Caco-2 (cell line): ENCODE measurements around the gene OSBPL8. TPM values are rescaled to one million over a fixed set of nuclear protein-coding genes. Genes with fewer than 3 reads are reported as not detected.

ENCODE experiments used
- BruUV-seq: library from RNA; stranded (reverse); fragments of 400-500 nt; replicated peaks from 2 replicates; lab custom pipeline; 2021; lab: Mats Ljungman, UMichigan
- CTCF ChIA-PET: fragments of 300-600 bp; sonication (Branson Sonifier 250); formaldehyde crosslinking; loops from one replicate; lab custom pipeline; 2022; ENCODE audit warnings: antibody characterized with exemption; lab: Charles Lee
- POLR2A ChIA-PET: fragments of 300-600 bp; sonication (Branson Sonifier 250); formaldehyde crosslinking; loops from one replicate; lab custom pipeline; 2022; ENCODE audit warnings: antibody characterized with exemption; lab: Charles Lee
- DNase-seq, 2 experiments: peaks; one replicate each; pipeline versions ENCODE4 v3.0.0 to v3.0.0-alpha.2; 2020 to 2022
- H3K27me3 ChIP-seq: replicated peaks from 2 replicates; pipeline ENCODE4 v1.6.0; 2011; ENCODE audit warnings: low read length; ENCODE audit not compliant: control insufficient read depth, insufficient read depth
- H3K36me3 ChIP-seq: 2 replicates; pipeline ENCODE4 v1.5.1; 2011; ENCODE audit warnings: low read length; ENCODE audit not compliant: control insufficient read depth, insufficient read depth
- H3K4me1 ChIP-seq: fragments of 250-450 bp; sonication (Bioruptor Pico); 2 replicates; pipeline ENCODE4 v1.5.1; 2020; ENCODE audit warnings: mild to moderate bottlenecking
- H3K4me3 ChIP-seq: 2 replicates; pipeline ENCODE4 v1.5.1; 2011; ENCODE audit warnings: low read depth, mild to moderate bottlenecking, control low read depth, low read length
- H3K9me3 ChIP-seq: fragments of 250-450 bp; sonication (Bioruptor Pico); 2 replicates; pipeline ENCODE4 v1.5.1; 2020; ENCODE audit warnings: mild to moderate bottlenecking, moderate library complexity
- H3K27ac Mint-ChIP-seq: one replicate; pipeline ENCODE4 v1.8.0; 2022; ENCODE audit warnings: mixed read lengths; ENCODE audit not compliant: unreplicated experiment
- H3K27me3 Mint-ChIP-seq: one replicate; pipeline ENCODE4 v1.8.0; 2022; ENCODE audit warnings: mixed read lengths; ENCODE audit not compliant: insufficient read depth, unreplicated experiment
- H3K36me3 Mint-ChIP-seq: one replicate; pipeline ENCODE4 v1.8.0; 2022; ENCODE audit warnings: mild to moderate bottlenecking, mixed read lengths; ENCODE audit not compliant: insufficient read depth, unreplicated experiment
- H3K4me1 Mint-ChIP-seq: one replicate; pipeline ENCODE4 v1.8.0; 2022; ENCODE audit warnings: low read depth, mixed read lengths; ENCODE audit not compliant: unreplicated experiment
- H3K4me3 Mint-ChIP-seq: one replicate; pipeline ENCODE4 v1.8.0; 2022; ENCODE audit warnings: mild to moderate bottlenecking, moderate library complexity, mixed read lengths; ENCODE audit not compliant: unreplicated experiment
- H3K9me3 Mint-ChIP-seq: one replicate; pipeline ENCODE4 v1.8.0; 2022; ENCODE audit warnings: mixed read lengths; ENCODE audit not compliant: unreplicated experiment
- CTCF ChIP-seq, 2 experiments: fragments of 200-600 bp in 1 of 2; IDR thresholded peaks; 1 replicate in 1 of 2; 2 replicates in 1 of 2; pipeline versions ENCODE4 v1.5.1 to v1.8.0; 2011 to 2022; ENCODE audit warnings: antibody characterized with exemption in 1 of 2, control low read depth in 1 of 2, inconsistent platforms in 1 of 2, low read depth in 1 of 2, low read length in 1 of 2, mild to moderate bottlenecking in 1 of 2, moderate library complexity in 1 of 2; ENCODE audit not compliant: insufficient read depth in 1 of 2, severe bottlenecking in 1 of 2, unreplicated experiment in 1 of 2
- intact Hi-C: fragments of 100-400 bp; cut with micrococcal nuclease; formaldehyde crosslinking; loops from one replicate; pipeline ENCODE4 v1.10.0; 2022; ENCODE audit not compliant: unreplicated experiment
- total RNA-seq: library from RNA; stranded (reverse); gene quantifications from 2 replicates; pipeline ENCODE4 v1.2.3, GENCODE V29; 2022

The OSBPL8 gene
- total RNA-seq, 1 experiment from 2014 or later: 50.0 TPM

GRCh38 chr12:76547526-76547925 lies 12.0 kb downstream of the OSBPL8 start:
- H3K4me3 Mint-ChIP-seq: peak overlapping the region; percentile 6
- intact Hi-C loops: no loop called here
- DNase-seq: no peak
- ChIA-PET POLR2A (no interaction called here), CTCF (no interaction called here)
- no peaks in the 10 kb centered on the region for H3K9me3 ChIP-seq
- H3K27me3 ChIP-seq: no peaks in the 10 kb centered on the region
- H3K36me3 ChIP-seq: no peaks in the 10 kb centered on the region
- H3K27ac Mint-ChIP-seq: peak overlapping the region; percentile 3
- no peaks in the 10 kb centered on the region for H3K27me3 Mint-ChIP-seq
- peaks cover 27% of the 10 kb centered on the region for H3K4me1 ChIP-seq
- BruUV-seq: no TSS peak
- no peak for TF ChIP-seq CTCF (IDR thresholded peaks at IDR 0.05; ENCODE audit: insufficient read depth in 1 of 2, low read depth in 1 of 2, low read length in 1 of 2, severe bottlenecking in 1 of 2, unreplicated experiment in 1 of 2)
- H3K4me1 Mint-ChIP-seq: peaks cover 26% of the 10 kb centered on the region
- H3K36me3 Mint-ChIP-seq: peaks cover 6% of the 10 kb centered on the region
- H3K4me3 ChIP-seq: no peak overlapping the region
- no peaks in the 10 kb centered on the region for H3K9me3 Mint-ChIP-seq

- Mint-ChIP-seq H3K27me3 (no peaks in the 10 kb centered on the region), H3K9me3 (no peaks in the 10 kb centered on the region), H3K4me1 (peaks cover 26% of the 10 kb centered on the region), H3K4me3 (peak overlapping the region; percentile 6), H3K36me3 (peaks cover 6% of the 10 kb centered on the region), H3K27ac (peak overlapping the region; percentile 3)
- no peaks in the 10 kb centered on the region for H3K27me3 ChIP-seq
- no peak overlapping the region for H3K4me3 ChIP-seq
- DNase-seq: no peak
- BruUV-seq: no TSS peak
- intact Hi-C loops: no loop called here
- H3K4me1 ChIP-seq: peaks cover 27% of the 10 kb centered on the region
- TF ChIP-seq CTCF (IDR thresholded peaks at IDR 0.05; ENCODE audit: insufficient read depth in 1 of 2, low read depth in 1 of 2, low read length in 1 of 2, severe bottlenecking in 1 of 2, unreplicated experiment in 1 of 2): no peak
- no peaks in the 10 kb centered on the region for H3K36me3 ChIP-seq
- ChIA-PET POLR2A (no interaction called here), CTCF (no interaction called here)
- no peaks in the 10 kb centered on the region for H3K9me3 ChIP-seq
These were observed 12.7 kb downstream of the OSBPL8 start for GRCh38 chr12:76546889-76547288.

GRCh38 chr12:76545486-76545885 lies 14.1 kb downstream of the OSBPL8 start:
- Histone ChIP-seq H3K4me3 (no peak overlapping the region), H3K36me3 (no peaks in the 10 kb centered on the region), H3K27me3 (no peaks in the 10 kb centered on the region), H3K4me1 (peaks cover 27% of the 10 kb centered on the region), H3K9me3 (no peaks in the 10 kb centered on the region)
- ChIA-PET CTCF (no interaction called here), POLR2A (interaction anchor here (0.6 kb wide), 1 partner anchor 13 kb away, joined by 3 read pairs; no protein-coding TSS in a partner anchor)
- no peak overlapping the region for H3K27ac Mint-ChIP-seq
- TF ChIP-seq CTCF (IDR thresholded peaks at IDR 0.05; ENCODE audit: insufficient read depth in 1 of 2, low read depth in 1 of 2, low read length in 1 of 2, severe bottlenecking in 1 of 2, unreplicated experiment in 1 of 2): no peak
- no peak for DNase-seq
- peaks cover 26% of the 10 kb centered on the region for H3K4me1 Mint-ChIP-seq
- no peaks in the 10 kb centered on the region for H3K9me3 Mint-ChIP-seq
- peaks cover 6% of the 10 kb centered on the region for H3K36me3 Mint-ChIP-seq
- H3K27me3 Mint-ChIP-seq: no peaks in the 10 kb centered on the region
- BruUV-seq: no TSS peak
- intact Hi-C loops: no loop called here
- H3K4me3 Mint-ChIP-seq: no peak overlapping the region
